HepG2 (cell line): Measurements from ENCODE around the gene SLC25A17. TPM values are rescaled to one million over a fixed set of nuclear protein-coding genes. Genes with fewer than 3 reads are reported as not detected.

Experiments used
- FOSL2 ChIP-seq: sonication (generic); formaldehyde crosslinking; IDR thresholded peaks from 2 replicates; pipeline ENCODE4 v1.4.0; 2020; ENCODE audit warnings: missing genetic modification reagents
- HNRNPUL1 ChIP-seq: fragments of 200-400 bp; formaldehyde crosslinking; IDR thresholded peaks from 2 replicates; pipeline ENCODE4 v1.6.1; 2017; ENCODE audit warnings: low read depth, mild to moderate bottlenecking, low read length, moderate library complexity
- IKZF4 ChIP-seq: sonication (generic); formaldehyde crosslinking; IDR thresholded peaks from 2 replicates; pipeline ENCODE4 v1.5.1; 2020; ENCODE audit warnings: borderline replicate concordance, mild to moderate bottlenecking, low read depth, missing genetic modification reagents; ENCODE audit errors: not compliant biosample characterization
- ISL2 ChIP-seq: sonication (generic); formaldehyde crosslinking; IDR thresholded peaks from 2 replicates; pipeline ENCODE4 v1.5.0; 2020; ENCODE audit warnings: missing genetic modification reagents
- MYNN ChIP-seq: sonication (generic); formaldehyde crosslinking; IDR thresholded peaks from 2 replicates; pipeline ENCODE4 v1.4.0; 2020; ENCODE audit warnings: mild to moderate bottlenecking, low read depth, missing genetic modification reagents
- PAF1 ChIP-seq: IDR thresholded peaks from 2 replicates; pipeline ENCODE4 v1.6.1; 2016; ENCODE audit warnings: missing genetic modification reagents, missing compliant biosample characterization
- POLR2G ChIP-seq: fragments of 200-400 bp; formaldehyde crosslinking; IDR thresholded peaks from 2 replicates; pipeline ENCODE4 v1.6.1; 2018; ENCODE audit warnings: mild to moderate bottlenecking, low read depth, low read length, moderate library complexity
- SCMH1 ChIP-seq: sonication (generic); formaldehyde crosslinking; IDR thresholded peaks from 2 replicates; pipeline ENCODE4 v1.9.0; 2021; ENCODE audit warnings: missing genetic modification reagents, mild to moderate bottlenecking, borderline replicate concordance
- TEAD3 ChIP-seq: optimal IDR thresholded peaks from 2 replicates; pipeline ENCODE3; 2016; ENCODE audit warnings: borderline replicate concordance
- ZFP36 ChIP-seq: fragments of 150-350 bp; IDR thresholded peaks from 2 replicates; pipeline ENCODE4 v1.6.1; 2018; ENCODE audit warnings: borderline replicate concordance, low read length, low read depth; ENCODE audit not compliant: partially characterized antibody
- ZNF10 ChIP-seq: sonication (generic); formaldehyde crosslinking; IDR thresholded peaks from 2 replicates; pipeline ENCODE4 v1.4.0; 2020; ENCODE audit warnings: mild to moderate bottlenecking, low read depth, missing genetic modification reagents, borderline replicate concordance
- ZNF24 ChIP-seq: fragments of 450-650 bp; IDR thresholded peaks from 2 replicates; pipeline ENCODE4 v1.6.1; 2017; ENCODE audit warnings: antibody characterized with exemption, mild to moderate bottlenecking
- ZNF30 ChIP-seq: sonication (generic); formaldehyde crosslinking; IDR thresholded peaks from 2 replicates; pipeline ENCODE4 v1.5.0; 2020; ENCODE audit warnings: mild to moderate bottlenecking, missing genetic modification reagents
- ZNF33B ChIP-seq: sonication (generic); formaldehyde crosslinking; IDR thresholded peaks from 2 replicates; pipeline ENCODE4 v1.5.1; 2020; ENCODE audit warnings: mild to moderate bottlenecking, missing genetic modification reagents
- ZNF792 ChIP-seq: IDR thresholded peaks from 2 replicates; pipeline ENCODE4 v1.6.1; 2016
- ZSCAN22 ChIP-seq: sonication (generic); formaldehyde crosslinking; IDR thresholded peaks from 2 replicates; pipeline ENCODE4 v1.4.0; 2020; ENCODE audit warnings: mild to moderate bottlenecking, missing genetic modification reagents
- polyA plus RNA-seq, 8 experiments: library from polyadenylated mRNA; depleted of rRNA in 3 of 8; stranded (reverse) in 7 of 8; unstranded in 1 of 8; fragments of >200 nt; fragmentation: Illumina TruSeq in 4 of 8; extraction: Trizol in 4 of 8; gene quantifications; 2 replicates each; pipeline versions ENCODE4 v1.2.1 to v1.2.3, GENCODE V29; 2011 to 2016; ENCODE audit warnings: low read depth in 4 of 8, missing spikeins in 1 of 8, mixed read lengths in 1 of 8; ENCODE audit not compliant: insufficient read depth in 1 of 8
- total RNA-seq, 5 experiments: library from RNA; depleted of rRNA; stranded (reverse); fragments of >200 nt; fragmentation: Illumina TruSeq; extraction: Trizol; gene quantifications; 2 replicates each; pipeline ENCODE4 v1.2.3, GENCODE V29; 2016; ENCODE audit warnings: low read depth in 1 of 5
- TF ChIP-seq, protein P1 (sequence below): sonication (generic); formaldehyde crosslinking; IDR thresholded peaks from 2 replicates; pipeline ENCODE4 v1.4.0; 2020; ENCODE audit warnings: missing genetic modification reagents
- TF ChIP-seq, protein P2 (sequence below): sonication (generic); formaldehyde crosslinking; IDR thresholded peaks from 2 replicates; pipeline ENCODE4 v1.5.1; 2020; ENCODE audit warnings: mild to moderate bottlenecking, missing genetic modification reagents, borderline replicate concordance
- TF ChIP-seq, protein P3 (sequence below): sonication (generic); formaldehyde crosslinking; IDR thresholded peaks from 2 replicates; pipeline ENCODE4 v1.4.0; 2020; ENCODE audit warnings: missing genetic modification reagents
- TF ChIP-seq, protein P4 (sequence below): sonication (generic); formaldehyde crosslinking; IDR thresholded peaks from 2 replicates; pipeline ENCODE4 v1.8.1; 2023; ENCODE audit warnings: missing genetic modification reagents, inconsistent platforms, borderline replicate concordance

SLC25A17 gene
- total and polyA plus RNA-seq, 2 of the 13 experiments (the other 11 are each of a cell fraction or from before 2014, with no cell fraction given): 15.7 to 27.9 TPM

DNA sequence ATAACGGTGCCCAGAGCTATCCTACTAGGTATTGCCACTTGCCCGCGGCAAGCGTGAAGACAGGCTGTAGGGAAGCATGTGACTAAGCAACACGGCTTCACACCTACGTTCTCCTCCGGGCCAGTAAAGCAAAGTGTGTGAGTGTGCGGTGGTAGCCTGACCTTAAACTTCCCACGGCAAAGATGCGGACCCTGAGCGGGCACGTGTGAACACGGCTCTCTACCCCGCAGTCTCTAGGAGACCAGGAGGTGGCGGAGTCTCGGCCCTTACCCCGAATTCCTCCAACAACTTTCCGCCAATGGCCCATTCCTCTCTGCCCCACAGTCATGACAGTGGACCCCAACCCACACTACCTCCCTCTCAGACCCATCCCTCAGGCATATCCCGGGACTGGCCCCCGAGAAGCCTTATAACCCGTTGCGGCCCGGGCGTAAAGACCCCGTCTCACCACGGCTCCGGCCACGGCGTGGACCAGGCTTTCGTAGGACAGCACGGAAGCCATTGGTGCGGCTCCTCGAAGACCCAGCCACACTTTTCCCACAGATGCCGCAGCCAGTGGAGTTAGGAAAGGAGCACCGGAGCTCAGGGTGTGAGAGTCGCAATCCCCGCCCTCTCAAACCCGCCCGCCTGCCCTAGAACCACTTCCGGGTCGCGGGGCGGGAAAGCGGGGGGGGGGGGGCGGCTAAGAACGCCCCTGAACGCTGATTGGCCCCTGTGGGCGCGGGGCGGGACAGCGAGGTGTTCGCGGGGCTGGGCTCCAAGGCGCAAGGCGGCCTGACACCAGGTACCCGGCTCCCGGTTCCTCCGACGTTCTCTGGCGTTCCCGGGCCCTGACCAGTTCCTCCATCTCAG lies at the start of gene SLC25A17 (continued):
- no peak for TF ChIP-seq PAF1
- TF ChIP-seq ISL2: peak; percentile 33; the same call in 1 of the 2 replicates
- 0 out of 2 replicates have a peak, but pooled peaks have one; percentile 36 for TF ChIP-seq ZNF10
- TF ChIP-seq, protein P1, sequence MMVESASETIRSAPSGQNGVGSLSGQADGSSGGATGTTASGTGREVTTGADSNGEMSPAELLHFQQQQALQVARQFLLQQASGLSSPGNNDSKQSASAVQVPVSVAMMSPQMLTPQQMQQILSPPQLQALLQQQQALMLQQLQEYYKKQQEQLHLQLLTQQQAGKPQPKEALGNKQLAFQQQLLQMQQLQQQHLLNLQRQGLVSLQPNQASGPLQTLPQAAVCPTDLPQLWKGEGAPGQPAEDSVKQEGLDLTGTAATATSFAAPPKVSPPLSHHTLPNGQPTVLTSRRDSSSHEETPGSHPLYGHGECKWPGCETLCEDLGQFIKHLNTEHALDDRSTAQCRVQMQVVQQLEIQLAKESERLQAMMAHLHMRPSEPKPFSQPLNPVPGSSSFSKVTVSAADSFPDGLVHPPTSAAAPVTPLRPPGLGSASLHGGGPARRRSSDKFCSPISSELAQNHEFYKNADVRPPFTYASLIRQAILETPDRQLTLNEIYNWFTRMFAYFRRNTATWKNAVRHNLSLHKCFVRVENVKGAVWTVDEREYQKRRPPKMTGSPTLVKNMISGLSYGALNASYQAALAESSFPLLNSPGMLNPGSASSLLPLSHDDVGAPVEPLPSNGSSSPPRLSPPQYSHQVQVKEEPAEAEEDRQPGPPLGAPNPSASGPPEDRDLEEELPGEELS (CRISPR knock-in tag): no peak
- TF ChIP-seq MYNN (CRISPR knock-in tag): no peak; the same call in 1 of the 2 replicates
- TF ChIP-seq SCMH1 (CRISPR knock-in tag): no peak
- TF ChIP-seq TEAD3: peak; percentile 23
- TF ChIP-seq, protein P2, sequence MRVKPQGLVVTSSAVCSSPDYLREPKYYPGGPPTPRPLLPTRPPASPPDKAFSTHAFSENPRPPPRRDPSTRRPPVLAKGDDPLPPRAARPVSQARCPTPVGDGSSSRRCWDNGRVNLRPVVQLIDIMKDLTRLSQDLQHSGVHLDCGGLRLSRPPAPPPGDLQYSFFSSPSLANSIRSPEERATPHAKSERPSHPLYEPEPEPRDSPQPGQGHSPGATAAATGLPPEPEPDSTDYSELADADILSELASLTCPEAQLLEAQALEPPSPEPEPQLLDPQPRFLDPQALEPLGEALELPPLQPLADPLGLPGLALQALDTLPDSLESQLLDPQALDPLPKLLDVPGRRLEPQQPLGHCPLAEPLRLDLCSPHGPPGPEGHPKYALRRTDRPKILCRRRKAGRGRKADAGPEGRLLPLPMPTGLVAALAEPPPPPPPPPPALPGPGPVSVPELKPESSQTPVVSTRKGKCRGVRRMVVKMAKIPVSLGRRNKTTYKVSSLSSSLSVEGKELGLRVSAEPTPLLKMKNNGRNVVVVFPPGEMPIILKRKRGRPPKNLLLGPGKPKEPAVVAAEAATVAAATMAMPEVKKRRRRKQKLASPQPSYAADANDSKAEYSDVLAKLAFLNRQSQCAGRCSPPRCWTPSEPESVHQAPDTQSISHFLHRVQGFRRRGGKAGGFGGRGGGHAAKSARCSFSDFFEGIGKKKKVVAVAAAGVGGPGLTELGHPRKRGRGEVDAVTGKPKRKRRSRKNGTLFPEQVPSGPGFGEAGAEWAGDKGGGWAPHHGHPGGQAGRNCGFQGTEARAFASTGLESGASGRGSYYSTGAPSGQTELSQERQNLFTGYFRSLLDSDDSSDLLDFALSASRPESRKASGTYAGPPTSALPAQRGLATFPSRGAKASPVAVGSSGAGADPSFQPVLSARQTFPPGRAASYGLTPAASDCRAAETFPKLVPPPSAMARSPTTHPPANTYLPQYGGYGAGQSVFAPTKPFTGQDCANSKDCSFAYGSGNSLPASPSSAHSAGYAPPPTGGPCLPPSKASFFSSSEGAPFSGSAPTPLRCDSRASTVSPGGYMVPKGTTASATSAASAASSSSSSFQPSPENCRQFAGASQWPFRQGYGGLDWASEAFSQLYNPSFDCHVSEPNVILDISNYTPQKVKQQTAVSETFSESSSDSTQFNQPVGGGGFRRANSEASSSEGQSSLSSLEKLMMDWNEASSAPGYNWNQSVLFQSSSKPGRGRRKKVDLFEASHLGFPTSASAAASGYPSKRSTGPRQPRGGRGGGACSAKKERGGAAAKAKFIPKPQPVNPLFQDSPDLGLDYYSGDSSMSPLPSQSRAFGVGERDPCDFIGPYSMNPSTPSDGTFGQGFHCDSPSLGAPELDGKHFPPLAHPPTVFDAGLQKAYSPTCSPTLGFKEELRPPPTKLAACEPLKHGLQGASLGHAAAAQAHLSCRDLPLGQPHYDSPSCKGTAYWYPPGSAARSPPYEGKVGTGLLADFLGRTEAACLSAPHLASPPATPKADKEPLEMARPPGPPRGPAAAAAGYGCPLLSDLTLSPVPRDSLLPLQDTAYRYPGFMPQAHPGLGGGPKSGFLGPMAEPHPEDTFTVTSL: no peak
- TF ChIP-seq ZSCAN22: no peak
- TF ChIP-seq ZNF792 (CRISPR knock-in tag): no peak
- no peak for TF ChIP-seq ZNF33B
- TF ChIP-seq, protein P3, sequence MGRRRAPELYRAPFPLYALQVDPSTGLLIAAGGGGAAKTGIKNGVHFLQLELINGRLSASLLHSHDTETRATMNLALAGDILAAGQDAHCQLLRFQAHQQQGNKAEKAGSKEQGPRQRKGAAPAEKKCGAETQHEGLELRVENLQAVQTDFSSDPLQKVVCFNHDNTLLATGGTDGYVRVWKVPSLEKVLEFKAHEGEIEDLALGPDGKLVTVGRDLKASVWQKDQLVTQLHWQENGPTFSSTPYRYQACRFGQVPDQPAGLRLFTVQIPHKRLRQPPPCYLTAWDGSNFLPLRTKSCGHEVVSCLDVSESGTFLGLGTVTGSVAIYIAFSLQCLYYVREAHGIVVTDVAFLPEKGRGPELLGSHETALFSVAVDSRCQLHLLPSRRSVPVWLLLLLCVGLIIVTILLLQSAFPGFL (CRISPR knock-in tag): no peak
- no peak for TF ChIP-seq HNRNPUL1
- TF ChIP-seq POLR2G: peak; percentile 62
- peak; percentile 47 for TF ChIP-seq IKZF4
- TF ChIP-seq, protein P4, sequence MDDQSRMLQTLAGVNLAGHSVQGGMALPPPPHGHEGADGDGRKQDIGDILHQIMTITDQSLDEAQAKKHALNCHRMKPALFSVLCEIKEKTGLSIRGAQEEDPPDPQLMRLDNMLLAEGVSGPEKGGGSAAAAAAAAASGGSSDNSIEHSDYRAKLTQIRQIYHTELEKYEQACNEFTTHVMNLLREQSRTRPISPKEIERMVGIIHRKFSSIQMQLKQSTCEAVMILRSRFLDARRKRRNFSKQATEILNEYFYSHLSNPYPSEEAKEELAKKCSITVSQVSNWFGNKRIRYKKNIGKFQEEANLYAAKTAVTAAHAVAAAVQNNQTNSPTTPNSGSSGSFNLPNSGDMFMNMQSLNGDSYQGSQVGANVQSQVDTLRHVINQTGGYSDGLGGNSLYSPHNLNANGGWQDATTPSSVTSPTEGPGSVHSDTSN (CRISPR knock-in tag): no peak
- no peak for TF ChIP-seq ZNF24
- 0 out of 2 replicates have a peak, but pooled peaks have one; percentile 20 for TF ChIP-seq FOSL2 (CRISPR knock-in tag)
- no peak for TF ChIP-seq ZNF30 (CRISPR knock-in tag)
- no peak for TF ChIP-seq ZFP36
